Panc1 (cell line): ENCODE results near the gene C2orf76. TPM values are rescaled to one million over a fixed set of nuclear protein-coding genes. Genes with fewer than 3 reads are reported as not detected.

ENCODE experiments used
- ATAC-seq: fragments of 200-7000 bp; cut with Tn5 transposase; 2 replicates; pipeline ENCODE4 v1.9.1; 2020; ENCODE audit warnings: mild to moderate bottlenecking, moderate library complexity
- BruUV-seq: library from RNA; stranded (reverse); fragments of 400-500 nt; replicated peaks from 2 replicates; lab custom pipeline; 2021; lab: Mats Ljungman, UMichigan
- CTCF ChIA-PET: fragments of 300-600 bp; sonication (Branson Sonifier 250); formaldehyde crosslinking; loops from one replicate; lab custom pipeline; 2022; ENCODE audit warnings: antibody characterized with exemption; lab: Charles Lee
- POLR2A ChIA-PET: fragments of 300-600 bp; sonication (Branson Sonifier 250); formaldehyde crosslinking; loops from one replicate; lab custom pipeline; 2022; ENCODE audit warnings: antibody characterized with exemption; lab: Charles Lee
- DNase-seq: peaks from one replicate; pipeline ENCODE4 v3.0.0-alpha.2; 2010; ENCODE audit warnings: low read depth, low spot score
- H3K27ac ChIP-seq: 2 replicates; pipeline ENCODE4 v1.5.1; 2011; ENCODE audit warnings: mild to moderate bottlenecking, low read length, inconsistent platforms
- H3K27me3 ChIP-seq: fragments of 200-500 bp; sonication (Bioruptor generic); 2 replicates; pipeline ENCODE4 v1.6.0; 2014; ENCODE audit warnings: low read length, inconsistent platforms; ENCODE audit not compliant: control insufficient read depth, insufficient read depth
- H3K36me3 ChIP-seq: fragments of 200-500 bp; sonication (Bioruptor generic); 2 replicates; pipeline ENCODE4 v1.5.1; 2014; ENCODE audit warnings: inconsistent platforms, mild to moderate bottlenecking, low read length, moderate library complexity; ENCODE audit not compliant: control insufficient read depth, insufficient read depth
- H3K4me1 ChIP-seq: 2 replicates; pipeline ENCODE4 v1.5.1; 2011; ENCODE audit warnings: inconsistent platforms, mild to moderate bottlenecking, low read length, moderate library complexity; ENCODE audit not compliant: control insufficient read depth, insufficient read depth
- H3K4me3 ChIP-seq, 2 experiments: 2 replicates each; pipeline ENCODE4 v1.5.1; 2011 to 2012; ENCODE audit warnings: low read depth in 2 of 2, low read length in 2 of 2, mild to moderate bottlenecking in 2 of 2, inconsistent platforms in 1 of 2, moderate library complexity in 1 of 2
- H3K9me3 ChIP-seq: fragments of 200-500 bp; sonication (Bioruptor generic); 2 replicates; pipeline ENCODE4 v1.5.1; 2014; ENCODE audit warnings: low read depth, mild to moderate bottlenecking, inconsistent platforms, low read length, moderate library complexity; ENCODE audit not compliant: control insufficient read depth, insufficient read depth
- POLR2AphosphoS5 ChIP-seq: IDR thresholded peaks from 2 replicates; pipeline ENCODE4 v1.6.1; 2012; ENCODE audit warnings: mild to moderate bottlenecking, low read depth, low read length, moderate library complexity
- REST ChIP-seq, 2 experiments: IDR thresholded peaks; 2 replicates each; pipeline ENCODE4 v1.6.1; 2011 to 2012; ENCODE audit warnings: low read depth in 2 of 2, control low read depth in 1 of 2, low read length in 1 of 2, mild to moderate bottlenecking in 1 of 2, moderate library complexity in 1 of 2; ENCODE audit not compliant: insufficient read depth in 1 of 2
- SIN3A ChIP-seq: IDR thresholded peaks from 2 replicates; pipeline ENCODE4 v1.6.1; 2012; ENCODE audit warnings: low read depth, mild to moderate bottlenecking, low read length, moderate library complexity, borderline replicate concordance; ENCODE audit not compliant: insufficient read depth
- TCF7L2 ChIP-seq: IDR thresholded peaks from 2 replicates; pipeline ENCODE4 v1.6.1; 2011; ENCODE audit warnings: mild to moderate bottlenecking, low read depth, low read length, inconsistent platforms
- in situ Hi-C: cut with HindIII; loops from 2 replicates; pipeline ENCODE4 v1.10.0; 2016; ENCODE audit warnings: low sequenced_read_pairs, low pct_unique_long_range_greater_than_20kb
- intact Hi-C: fragments of 100-400 bp; cut with micrococcal nuclease; formaldehyde crosslinking; loops from one replicate; pipeline ENCODE4 v1.10.0; 2022; ENCODE audit not compliant: unreplicated experiment
- total RNA-seq: library from RNA; stranded (reverse); gene quantifications from one replicate; pipeline ENCODE4 v1.2.1, GENCODE V29; 2021; ENCODE audit not compliant: unreplicated experiment
- TF ChIP-seq, protein P1 (sequence below): fragments of 450-650 bp; IDR thresholded peaks from 2 replicates; pipeline ENCODE4 v1.5.1; 2017; ENCODE audit warnings: mild to moderate bottlenecking

Gene C2orf76
- total RNA-seq, 1 experiment from 2014 or later = 22.7 TPM

- intact Hi-C loops = no loop called here
- Histone ChIP-seq H3K27ac (no peak overlapping the region), H3K27me3 (no peaks in the 10 kb centered on the region), H3K36me3 (no peaks in the 10 kb centered on the region), H3K4me3 (no peak overlapping the region), H3K4me1 (no peaks in the 10 kb centered on the region), H3K9me3 (no peaks in the 10 kb centered on the region)
- TF ChIP-seq SIN3A (no peak), TCF7L2 (no peak), REST (IDR thresholded peaks at IDR 0.05; ENCODE audit: insufficient read depth in 1 of 2, low read depth in 2 of 2, low read length in 1 of 2) (no peak), POLR2AphosphoS5 (no peak)
- TF ChIP-seq, protein P1, sequence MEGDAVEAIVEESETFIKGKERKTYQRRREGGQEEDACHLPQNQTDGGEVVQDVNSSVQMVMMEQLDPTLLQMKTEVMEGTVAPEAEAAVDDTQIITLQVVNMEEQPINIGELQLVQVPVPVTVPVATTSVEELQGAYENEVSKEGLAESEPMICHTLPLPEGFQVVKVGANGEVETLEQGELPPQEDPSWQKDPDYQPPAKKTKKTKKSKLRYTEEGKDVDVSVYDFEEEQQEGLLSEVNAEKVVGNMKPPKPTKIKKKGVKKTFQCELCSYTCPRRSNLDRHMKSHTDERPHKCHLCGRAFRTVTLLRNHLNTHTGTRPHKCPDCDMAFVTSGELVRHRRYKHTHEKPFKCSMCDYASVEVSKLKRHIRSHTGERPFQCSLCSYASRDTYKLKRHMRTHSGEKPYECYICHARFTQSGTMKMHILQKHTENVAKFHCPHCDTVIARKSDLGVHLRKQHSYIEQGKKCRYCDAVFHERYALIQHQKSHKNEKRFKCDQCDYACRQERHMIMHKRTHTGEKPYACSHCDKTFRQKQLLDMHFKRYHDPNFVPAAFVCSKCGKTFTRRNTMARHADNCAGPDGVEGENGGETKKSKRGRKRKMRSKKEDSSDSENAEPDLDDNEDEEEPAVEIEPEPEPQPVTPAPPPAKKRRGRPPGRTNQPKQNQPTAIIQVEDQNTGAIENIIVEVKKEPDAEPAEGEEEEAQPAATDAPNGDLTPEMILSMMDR = no peak
- no TSS peak for BruUV-seq
- in situ Hi-C loops = no loop called here
- POLR2A ChIA-PET = interaction anchor here (0.6 kb wide), 1 partner anchor 1154 kb away, joined by 13 read pairs; no protein-coding TSS in a partner anchor
- no peak for DNase-seq
- ATAC-seq = no peak
- CTCF ChIA-PET = no interaction called here
Measured at GRCh38 chr2:119301413-119301812, 65.2 kb downstream of the C2orf76 start.

DNA sequence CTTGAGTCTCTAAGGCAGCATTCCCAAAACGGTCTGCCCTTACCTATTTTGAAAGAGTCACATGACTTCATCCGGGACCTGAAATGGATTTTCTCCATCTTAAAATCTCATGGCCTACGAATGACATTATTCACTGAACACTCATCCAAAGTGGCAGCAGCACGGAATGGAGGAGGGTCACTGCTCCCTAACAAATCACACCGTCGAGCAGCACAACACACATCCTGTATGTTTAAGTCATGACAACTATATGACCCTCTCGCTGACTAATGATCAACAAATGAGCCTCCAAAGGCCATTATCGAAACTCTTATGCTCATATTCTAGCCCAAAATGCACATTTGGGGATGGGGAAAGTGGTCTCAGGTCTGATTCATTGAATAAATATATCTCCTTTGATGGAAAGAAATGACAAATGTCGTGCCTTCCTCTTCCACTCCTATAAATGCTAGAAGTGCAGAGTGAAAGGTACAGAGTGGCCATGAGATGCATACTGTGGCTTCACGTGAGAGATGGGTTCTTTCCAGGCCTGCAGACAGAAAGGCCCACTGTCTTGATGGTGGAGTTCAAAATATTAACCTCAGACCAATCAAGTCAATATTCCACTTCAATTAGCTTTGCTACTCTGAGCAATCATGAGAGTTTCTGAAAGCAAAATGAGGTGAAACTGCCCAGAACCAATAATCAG, 70.8 kb downstream of the C2orf76 start:
- ATAC-seq (no peak), DNase-seq (no peak)
- ChIA-PET POLR2A (no interaction called here), CTCF (no interaction called here)
- Histone ChIP-seq H3K9me3 (no peaks in the 10 kb centered on the region), H3K27ac (no peak overlapping the region), H3K27me3 (no peaks in the 10 kb centered on the region), H3K36me3 (no peaks in the 10 kb centered on the region), H3K4me1 (peaks cover 3% of the 10 kb centered on the region; the same call in 1 of the 2 replicates), H3K4me3 (no peak overlapping the region)
- TF ChIP-seq TCF7L2 (no peak), SIN3A (no peak), POLR2AphosphoS5 (no peak), REST (IDR thresholded peaks at IDR 0.05; ENCODE audit: insufficient read depth in 1 of 2, low read depth in 2 of 2, low read length in 1 of 2) (no peak)
- TF ChIP-seq, protein P1 = no peak
- BruUV-seq = no TSS peak
- intact Hi-C loops (no loop called here), in situ Hi-C loops (no loop called here)
